ENCODE measurements around the gene TCF23.
"Not testable (repeated sequence)": the region's sequence is repeated elsewhere in the genome, so short reads cannot be mapped to it uniquely, and the experiment has no call there.

TCF23 gene

DNA sequence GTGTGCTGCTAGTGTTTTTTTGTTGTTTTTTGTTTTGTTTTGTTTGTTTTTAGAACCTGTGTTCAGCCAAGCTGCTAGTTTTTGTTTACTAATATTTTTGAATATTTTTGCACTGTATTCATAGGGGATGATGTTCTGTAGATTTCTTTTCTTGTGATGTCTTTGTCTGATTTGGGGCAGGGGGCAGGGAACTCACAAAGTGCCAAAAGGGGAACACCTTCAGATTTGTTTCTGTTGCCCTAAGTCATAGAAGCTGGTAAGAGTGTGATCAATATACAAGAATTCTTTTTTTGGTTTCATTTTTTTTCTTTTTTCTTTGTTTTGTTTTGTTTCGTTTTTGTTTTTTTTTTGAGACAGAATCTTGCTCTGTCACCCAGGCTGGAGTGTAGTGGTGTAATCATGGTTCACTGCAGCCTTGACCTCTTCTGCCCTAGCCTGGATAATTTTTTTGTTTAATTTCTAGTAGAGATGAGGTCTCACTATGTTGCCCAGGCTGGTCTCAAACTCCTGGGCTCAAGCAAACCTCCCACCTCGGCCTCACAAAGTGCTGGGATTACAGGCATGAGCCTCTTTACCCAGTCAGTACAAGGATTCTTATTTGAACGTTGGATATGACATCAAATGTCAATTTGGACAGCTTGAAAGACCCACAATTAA is 30.7 kb downstream of the TCF23 start:
- no peak for DNase-seq (ENCODE audit: low spot score)
- Mint-ChIP-seq H3K36me3 (ENCODE audit: low read depth) (no peaks in the 10 kb centered on the region), H3K9me3 (no peaks in the 10 kb centered on the region), H3K27me3 (ENCODE audit: low read depth) (peaks cover 46% of the 10 kb centered on the region), H3K27ac (no peak overlapping the region), H3K4me1 (ENCODE audit: low read depth) (peaks cover 5% of the 10 kb centered on the region), H3K4me3 (no peak overlapping the region)

- H3K27ac Mint-ChIP-seq, result no peak overlapping the region
- peaks cover 45% of the 10 kb centered on the region for H3K27me3 Mint-ChIP-seq (ENCODE audit: low read depth)
- H3K36me3 Mint-ChIP-seq (ENCODE audit: low read depth), result no peaks in the 10 kb centered on the region
- H3K4me1 Mint-ChIP-seq (ENCODE audit: low read depth), result peaks cover 5% of the 10 kb centered on the region
- H3K9me3 Mint-ChIP-seq, result no peaks in the 10 kb centered on the region
- no peak for DNase-seq (ENCODE audit: low spot score)
- H3K4me3 Mint-ChIP-seq, result no peak overlapping the region
Observed at GRCh38 chr2:27182346-27182745, 33.5 kb downstream of the TCF23 start.

DNA sequence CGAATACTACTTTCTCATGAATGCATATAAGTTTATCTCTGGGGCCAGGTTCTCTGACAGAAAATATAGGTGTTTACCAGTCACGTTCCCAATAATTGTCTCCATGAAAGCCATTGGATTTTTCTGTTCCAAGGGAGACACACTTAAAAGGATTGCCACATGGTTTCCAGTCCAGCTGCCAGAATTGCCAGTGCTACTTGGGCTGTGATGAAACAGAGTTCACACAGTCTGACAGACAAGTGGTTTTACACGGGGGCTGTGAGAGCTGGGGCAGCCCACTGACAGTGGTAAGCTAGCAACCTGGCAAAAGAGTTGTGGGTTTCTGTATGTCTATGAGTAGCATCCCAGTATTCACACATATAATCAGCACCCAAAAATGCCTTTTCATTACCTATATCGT is 35.3 kb downstream of the TCF23 start:
- H3K9me3 Mint-ChIP-seq, result no peaks in the 10 kb centered on the region
- H3K27me3 Mint-ChIP-seq (ENCODE audit: low read depth), result peaks cover 38% of the 10 kb centered on the region
- no peaks in the 10 kb centered on the region for H3K36me3 Mint-ChIP-seq (ENCODE audit: low read depth)
- no peak overlapping the region for H3K4me3 Mint-ChIP-seq
- peaks cover 5% of the 10 kb centered on the region for H3K4me1 Mint-ChIP-seq (ENCODE audit: low read depth)
- no peak for DNase-seq (ENCODE audit: low spot score)
- no peak overlapping the region for H3K27ac Mint-ChIP-seq

- peaks cover 28% of the 10 kb centered on the region for H3K27me3 Mint-ChIP-seq (ENCODE audit: low read depth)
- no peaks in the 10 kb centered on the region for H3K9me3 Mint-ChIP-seq
- no peak overlapping the region for H3K4me3 Mint-ChIP-seq
- H3K27ac Mint-ChIP-seq, result no peak overlapping the region
- peaks cover 5% of the 10 kb centered on the region for H3K4me1 Mint-ChIP-seq (ENCODE audit: low read depth)
- no peaks in the 10 kb centered on the region for H3K36me3 Mint-ChIP-seq (ENCODE audit: low read depth)
- DNase-seq (ENCODE audit: low spot score), result no peak
Observed at GRCh38 chr2:27185331-27186026, 36.7 kb downstream of the TCF23 start.

DNA sequence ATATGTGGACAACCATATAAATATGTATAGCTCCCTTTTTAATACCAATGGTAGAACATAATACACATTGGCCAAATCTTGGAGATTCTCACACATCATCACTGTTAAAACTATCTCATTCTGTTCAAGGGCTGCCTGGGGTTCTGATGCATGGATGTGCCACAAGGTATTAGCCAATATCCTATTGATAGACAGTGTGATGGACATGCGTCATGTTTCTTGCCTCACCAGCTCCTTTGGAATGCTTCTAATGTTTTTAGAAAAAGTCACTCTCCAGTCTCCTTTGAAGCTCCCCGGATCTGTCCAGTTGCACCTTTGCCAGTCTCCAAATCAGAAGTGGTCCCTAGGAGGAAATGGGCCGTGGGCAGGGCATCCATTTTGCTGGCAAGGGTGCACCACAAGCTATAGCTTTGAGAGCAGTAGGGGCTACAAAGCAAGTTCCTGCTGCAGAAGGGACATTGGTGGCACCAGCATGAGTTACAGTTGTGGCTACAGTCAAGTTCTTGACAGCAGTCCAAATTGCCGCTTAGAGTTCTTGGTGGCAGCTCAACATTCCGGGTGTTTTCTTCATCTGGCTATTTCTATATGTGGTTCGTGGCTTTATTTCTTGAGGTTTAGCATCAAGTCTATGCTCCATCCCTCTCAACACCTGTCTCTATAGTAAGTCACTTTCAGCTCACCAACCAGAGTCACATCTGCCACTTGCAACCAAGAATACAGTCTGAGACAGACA is 38.0 kb downstream of the TCF23 start:
- Mint-ChIP-seq H3K27ac (no peak overlapping the region), H3K27me3 (ENCODE audit: low read depth) (peaks cover 18% of the 10 kb centered on the region), H3K4me3 (no peak overlapping the region), H3K36me3 (ENCODE audit: low read depth) (no peaks in the 10 kb centered on the region), H3K4me1 (ENCODE audit: low read depth) (peaks cover 7% of the 10 kb centered on the region), H3K9me3 (no peaks in the 10 kb centered on the region)
- no peak for DNase-seq (ENCODE audit: low spot score)

- Mint-ChIP-seq H3K9me3 (no peaks in the 10 kb centered on the region), H3K4me1 (ENCODE audit: low read depth) (peaks cover 2% of the 10 kb centered on the region), H3K36me3 (ENCODE audit: low read depth) (no peaks in the 10 kb centered on the region), H3K4me3 (no peak overlapping the region), H3K27ac (no peak overlapping the region), H3K27me3 (ENCODE audit: low read depth) (peaks cover 8% of the 10 kb centered on the region)
- no peak for DNase-seq (ENCODE audit: low spot score)
Observed at GRCh38 chr2:27189989-27190388, 41.2 kb downstream of the TCF23 start.

GRCh38 chr2:27191070-27191829 is 42.4 kb downstream of the TCF23 start:
- peaks cover 2% of the 10 kb centered on the region for H3K4me1 Mint-ChIP-seq (ENCODE audit: low read depth)
- no peak for DNase-seq (ENCODE audit: low spot score)
- no peaks in the 10 kb centered on the region for H3K36me3 Mint-ChIP-seq (ENCODE audit: low read depth)
- H3K9me3 Mint-ChIP-seq, result no peaks in the 10 kb centered on the region
- no peak overlapping the region for H3K4me3 Mint-ChIP-seq
- H3K27me3 Mint-ChIP-seq (ENCODE audit: low read depth), result peaks cover 5% of the 10 kb centered on the region
- H3K27ac Mint-ChIP-seq, result no peak overlapping the region

GRCh38 chr2:27194538-27195354 is 45.9 kb downstream of the TCF23 start:
- H3K9me3 Mint-ChIP-seq, result no peaks in the 10 kb centered on the region
- no peak for DNase-seq (ENCODE audit: low spot score)
- peaks cover 2% of the 10 kb centered on the region for H3K4me1 Mint-ChIP-seq (ENCODE audit: low read depth)
- H3K4me3 Mint-ChIP-seq, result no peak overlapping the region
- no peaks in the 10 kb centered on the region for H3K27me3 Mint-ChIP-seq (ENCODE audit: low read depth)
- H3K27ac Mint-ChIP-seq, result no peak overlapping the region
- H3K36me3 Mint-ChIP-seq (ENCODE audit: low read depth), result no peaks in the 10 kb centered on the region

GRCh38 chr2:27195799-27196198 is 47.0 kb downstream of the TCF23 start:
- not testable (repeated sequence) for H3K4me3 Mint-ChIP-seq; DNase-seq (ENCODE audit: low spot score); H3K9me3 Mint-ChIP-seq; H3K4me1 Mint-ChIP-seq (ENCODE audit: low read depth); H3K36me3 Mint-ChIP-seq (ENCODE audit: low read depth); H3K27me3 Mint-ChIP-seq (ENCODE audit: low read depth); H3K27ac Mint-ChIP-seq

- not testable (repeated sequence) for H3K9me3 Mint-ChIP-seq; H3K36me3 Mint-ChIP-seq (ENCODE audit: low read depth); H3K4me1 Mint-ChIP-seq (ENCODE audit: low read depth); H3K27ac Mint-ChIP-seq; H3K4me3 Mint-ChIP-seq; DNase-seq (ENCODE audit: low spot score); H3K27me3 Mint-ChIP-seq (ENCODE audit: low read depth)
Observed at GRCh38 chr2:27198068-27198467, 49.3 kb downstream of the TCF23 start.

DNA sequence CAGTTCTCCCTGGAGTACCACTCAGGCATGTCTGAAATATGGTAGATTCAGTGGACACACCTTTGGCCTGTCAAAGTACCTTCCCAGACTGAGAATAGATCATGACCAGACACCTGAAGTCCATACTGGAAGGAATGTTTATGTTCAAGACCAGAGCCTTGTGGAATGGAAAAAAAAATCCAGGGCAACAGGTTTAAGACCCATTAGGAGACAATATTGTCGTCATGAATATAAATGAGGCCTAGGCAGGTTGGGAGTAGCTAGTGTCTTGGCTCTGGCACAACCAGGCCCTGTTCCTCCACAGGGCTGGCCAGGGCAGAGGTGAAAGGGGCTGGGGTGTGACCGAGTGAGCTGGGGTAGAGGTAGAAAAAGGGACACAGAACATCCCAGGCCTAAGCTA is 49.8 kb downstream of the TCF23 start:
- Mint-ChIP-seq H3K27me3 (ENCODE audit: low read depth) (no peaks in the 10 kb centered on the region), H3K4me3 (no peak overlapping the region), H3K9me3 (no peaks in the 10 kb centered on the region), H3K27ac (no peak overlapping the region), H3K36me3 (ENCODE audit: low read depth) (peaks cover 8% of the 10 kb centered on the region), H3K4me1 (ENCODE audit: low read depth) (no peaks in the 10 kb centered on the region)
- DNase-seq (ENCODE audit: low spot score), result no peak

DNA sequence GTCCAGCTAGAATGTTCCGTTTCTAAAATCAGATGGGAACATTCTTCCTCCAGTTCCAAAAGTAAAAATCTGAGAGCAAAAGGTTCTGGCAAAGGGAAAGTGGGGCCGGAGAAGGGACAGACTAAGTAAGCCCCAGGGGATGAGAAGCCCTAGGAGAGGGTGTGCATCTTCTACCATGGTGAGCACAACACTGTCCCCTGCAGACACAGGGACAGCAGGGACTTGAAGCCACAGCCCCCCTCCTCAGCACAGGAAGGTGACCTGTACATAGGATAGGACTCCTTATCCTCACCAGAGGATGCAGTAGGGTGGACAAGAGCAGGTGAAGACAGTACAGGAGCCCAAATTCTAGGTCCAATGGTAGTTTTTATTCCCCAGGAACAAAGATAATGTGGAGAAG is 50.4 kb downstream of the TCF23 start:
- H3K4me1 Mint-ChIP-seq (ENCODE audit: low read depth), result no peaks in the 10 kb centered on the region
- no peak overlapping the region for H3K27ac Mint-ChIP-seq
- no peaks in the 10 kb centered on the region for H3K27me3 Mint-ChIP-seq (ENCODE audit: low read depth)
- H3K4me3 Mint-ChIP-seq, result no peak overlapping the region
- no peaks in the 10 kb centered on the region for H3K9me3 Mint-ChIP-seq
- peaks cover 8% of the 10 kb centered on the region for H3K36me3 Mint-ChIP-seq (ENCODE audit: low read depth)
- no peak for DNase-seq (ENCODE audit: low spot score)

DNA sequence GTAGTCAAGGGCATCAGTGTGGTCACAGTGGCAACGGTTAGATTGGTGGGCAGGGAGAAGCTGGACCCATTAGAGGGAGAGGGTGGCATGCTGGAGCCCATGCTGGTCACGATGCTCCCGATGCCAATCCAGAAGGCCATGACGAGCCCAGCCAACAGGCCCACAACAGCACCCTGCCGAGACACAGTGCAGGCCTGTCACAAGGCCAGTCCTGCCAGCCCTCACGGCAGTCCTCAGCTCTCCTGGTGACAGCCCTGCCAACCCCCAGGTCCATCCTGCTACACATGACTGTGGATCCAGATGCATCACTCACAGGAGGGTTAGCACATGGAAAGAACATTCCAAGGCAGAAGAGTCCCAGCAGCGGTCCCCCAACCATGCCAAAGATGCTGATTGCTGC is 52.9 kb downstream of the TCF23 start:
- peaks cover 19% of the 10 kb centered on the region for H3K36me3 Mint-ChIP-seq (ENCODE audit: low read depth)
- H3K27me3 Mint-ChIP-seq (ENCODE audit: low read depth), result no peaks in the 10 kb centered on the region
- no peak overlapping the region for H3K4me3 Mint-ChIP-seq
- no peak overlapping the region for H3K27ac Mint-ChIP-seq
- no peak for DNase-seq (ENCODE audit: low spot score)
- H3K4me1 Mint-ChIP-seq (ENCODE audit: low read depth), result peaks cover 7% of the 10 kb centered on the region
- H3K9me3 Mint-ChIP-seq, result no peaks in the 10 kb centered on the region
